K562 (cell line): ENCODE results near the gene H2BK1. TPM values are rescaled to one million over a fixed set of nuclear protein-coding genes. Genes with fewer than 3 reads are reported as not detected.

Experiments
- ATAC-seq: fragments of 200-7000 bp; cut with Tn5 transposase; 3 replicates; pipeline ENCODE4 v1.9.1; 2020; ENCODE audit warnings: moderate library complexity
- BruUV-seq: library from RNA; stranded (reverse); fragments of 400-500 nt; replicated peaks from 2 replicates; lab custom pipeline; 2021; lab: Mats Ljungman, UMichigan
- CTCF ChIA-PET: fragments of 300-600 bp; formaldehyde crosslinking; extraction: SDS; loops from one replicate; lab custom pipeline; 2021; ENCODE audit warnings: low intra/inter-chr PET ratio; lab: Yijun Ruan, JAX
- POLR2A ChIA-PET: fragments of 300-600, 350-650 bp; sonication (Branson Sonifier 250); formaldehyde crosslinking; extraction: SDS; loops from one replicate; lab custom pipeline; 2021; ENCODE audit warnings: antibody characterized with exemption, inconsistent platforms; lab: Yijun Ruan, JAX
- DNase-seq, 4 experiments: peaks; one replicate each; pipeline versions ENCODE4 v3.0.0 to v3.0.0-alpha.2; 2011 to 2018; ENCODE audit warnings: low spot score in 3 of 4, mixed read lengths in 3 of 4; ENCODE audit errors: extremely low read depth in 1 of 4
- FAIRE-seq: peaks from 2 replicates; lab custom pipeline; 2011; peaks lifted over from hg19 to GRCh38; lab: Jason Lieb, UNC
- H2AFZ ChIP-seq: 2 replicates; pipeline ENCODE4 v1.6.0; 2011; ENCODE audit warnings: low read depth, low read length, control low read depth, inconsistent platforms
- H3K27ac ChIP-seq: fragments of 200-600 bp; 3 replicates; pipeline ENCODE4 v1.8.0; 2011; ENCODE audit warnings: low read depth, mild to moderate bottlenecking, control low read depth, inconsistent platforms, low read length, moderate library complexity, mixed read lengths; ENCODE audit errors: extremely low read depth
- H3K27me3 ChIP-seq, 2 experiments: fragments of 300-600 bp in 1 of 2; 2 replicates in 1 of 2; 3 replicates in 1 of 2; pipeline versions ENCODE4 v1.6.0 to v1.8.0; 2011; ENCODE audit warnings: inconsistent platforms in 2 of 2, low read length in 2 of 2, mild to moderate bottlenecking in 1 of 2, mixed read lengths in 1 of 2, moderate library complexity in 1 of 2; ENCODE audit not compliant: control insufficient read depth in 2 of 2, insufficient read depth in 2 of 2
- H3K36me3 ChIP-seq: fragments of 300-600 bp; 3 replicates; pipeline ENCODE4 v1.8.0; 2011; ENCODE audit warnings: mild to moderate bottlenecking, low read length, inconsistent platforms; ENCODE audit not compliant: control insufficient read depth, insufficient read depth
- H3K4me1 ChIP-seq, 2 experiments: fragments of 200-600 bp in 1 of 2; replicated peaks in 1 of 2; 2 replicates in 1 of 2; 3 replicates in 1 of 2; pipeline versions ENCODE4 v1.5.1 to v1.8.0; 2011; ENCODE audit warnings: inconsistent platforms in 2 of 2, low read length in 2 of 2, mild to moderate bottlenecking in 1 of 2, mixed read lengths in 1 of 2, moderate library complexity in 1 of 2; ENCODE audit not compliant: control insufficient read depth in 2 of 2, insufficient read depth in 2 of 2
- H3K4me2 ChIP-seq: 2 replicates; pipeline ENCODE4 v1.6.1; 2011; ENCODE audit warnings: low read length, control low read depth, inconsistent platforms, mixed read lengths; ENCODE audit not compliant: insufficient read depth
- H3K4me3 ChIP-seq: fragments of 200-600 bp; sonication (generic), shearing (Covaris generic); 2 replicates; pipeline ENCODE4 v1.5.1; 2016; ENCODE audit warnings: control low read depth, inconsistent platforms
- H3K79me2 ChIP-seq: fragments of 200-600 bp; 3 replicates; pipeline ENCODE4 v1.8.0; 2011; ENCODE audit warnings: low read length, inconsistent platforms; ENCODE audit not compliant: control insufficient read depth, insufficient read depth
- H3K9ac ChIP-seq, 2 experiments: 2 replicates each; pipeline versions ENCODE4 v1.6.0 to v1.6.1; 2011; ENCODE audit warnings: low read depth in 2 of 2, low read length in 2 of 2, control low read depth in 1 of 2, inconsistent platforms in 1 of 2, mild to moderate bottlenecking in 1 of 2, mixed read lengths in 1 of 2; ENCODE audit not compliant: insufficient read depth in 1 of 2
- H3K9me1 ChIP-seq: one replicate; pipeline ENCODE4 v1.6.0; 2011; ENCODE audit warnings: inconsistent platforms, mild to moderate bottlenecking, low read length, moderate library complexity; ENCODE audit not compliant: control insufficient read depth, insufficient read depth
- H3K9me3 ChIP-seq: replicated peaks from 2 replicates; pipeline ENCODE4 v1.5.1; 2011; ENCODE audit warnings: low read depth, low read length, inconsistent platforms; ENCODE audit not compliant: control insufficient read depth, insufficient read depth
- H4K20me1 ChIP-seq: replicated peaks from 2 replicates; pipeline ENCODE4 v1.6.1; 2011; ENCODE audit warnings: low read length, inconsistent platforms, mixed read lengths; ENCODE audit not compliant: control insufficient read depth, insufficient read depth
- BRD4 ChIP-seq: fragments of 200-600 bp; sonication (generic); IDR thresholded peaks from 2 replicates; pipeline ENCODE4 v1.6.1; 2017; ENCODE audit warnings: inconsistent platforms
- KLF1 ChIP-seq: fragments of 450-650 bp; IDR thresholded peaks from 2 replicates; pipeline ENCODE4 v1.6.1; 2016; ENCODE audit warnings: missing genetic modification characterization, missing compliant biosample characterization
- MYC ChIP-seq, 2 experiments: fragments of 250-450 bp in 1 of 2; sonication (Bioruptor Pico) in 1 of 2; IDR thresholded peaks; 2 replicates each; pipeline versions ENCODE4 v1.5.1 to v1.6.1; 2012 to 2021; ENCODE audit warnings: low read depth in 2 of 2, borderline replicate concordance in 1 of 2, improper control_type of control experiment in 1 of 2, low read length in 1 of 2, mild to moderate bottlenecking in 1 of 2, moderate library complexity in 1 of 2
- PKNOX1 ChIP-seq: fragments of 450-650 bp; IDR thresholded peaks from 2 replicates; pipeline ENCODE4 v1.6.1; 2016
- SRSF3 ChIP-seq: fragments of 200-400 bp; formaldehyde crosslinking; IDR thresholded peaks from 2 replicates; pipeline ENCODE4 v1.6.1; 2016; ENCODE audit warnings: mild to moderate bottlenecking, low read length, moderate library complexity; ENCODE audit not compliant: insufficient read depth
- TBP ChIP-seq: optimal IDR thresholded peaks from 2 replicates; pipeline ENCODE3; 2011; ENCODE audit warnings: low read depth, low read length, improper control_type of control experiment
- ZC3H4 ChIP-seq: sonication (generic); formaldehyde crosslinking; IDR thresholded peaks from 2 replicates; pipeline ENCODE4 v1.9.0; 2021; ENCODE audit warnings: missing genetic modification reagents, borderline replicate concordance
- ZFX ChIP-seq: sonication (generic); formaldehyde crosslinking; IDR thresholded peaks from 2 replicates; pipeline ENCODE4 v1.8.0; 2022; ENCODE audit warnings: mild to moderate bottlenecking, missing genetic modification reagents, moderate library complexity
- ZNF197 ChIP-seq: fragments of 200-800 bp; sonication (Bioruptor generic); IDR thresholded peaks from 2 replicates; pipeline ENCODE4 v1.6.1; 2016; ENCODE audit warnings: low read depth, missing genetic modification characterization, missing compliant biosample characterization
- WGBS: fragments of 100-300 bp; shearing (Covaris generic); methylation state at CpG from one replicate; pipeline ENCODE4 v1.1.6; 2016; ENCODE audit warnings: low coverage, mixed read lengths; ENCODE audit not compliant: insufficient coverage; ENCODE audit errors: missing lambda C conversion rate; 5-methylcytosine and 5-hydroxymethylcytosine counted together
- in situ Hi-C: fragments of 300-500 bp; cut with MboI; formaldehyde crosslinking; loops from 4 replicates; pipeline ENCODE4 v1.15.0; 2018; ENCODE audit warnings: inconsistent platforms, mixed read lengths
- intact Hi-C: fragments of 100-400 bp; cut with micrococcal nuclease; formaldehyde crosslinking; loops from 2 replicates; pipeline ENCODE4 v1.14.2; 2022
- polyA plus RNA-seq, 8 experiments: library from polyadenylated mRNA; depleted of rRNA in 4 of 8; stranded (reverse) in 5 of 8; unstranded in 3 of 8; fragments of >200 nt; fragmentation: Nextera tagmentation in 2 of 8; fragmentation: Illumina TruSeq in 1 of 8; extraction: Ambion mirVana in 2 of 8; extraction: Trizol in 1 of 8; gene quantifications; 2 replicates each; pipeline versions ENCODE4 v1.2.1 to v1.2.3, GENCODE V29; 2011 to 2014; ENCODE audit warnings: inconsistent platforms in 1 of 8, missing spikeins in 1 of 8
- total RNA-seq, 7 experiments: library from RNA; depleted of rRNA in 6 of 7; stranded (reverse); fragments of >200 nt in 6 of 7; fragmentation: Illumina TruSeq in 2 of 7; extraction: Trizol in 2 of 7; gene quantifications; 2 replicates each; pipeline versions ENCODE4 v1.2.1 to v1.2.3, GENCODE V29; 2011 to 2021; ENCODE audit warnings: low replicate concordance in 1 of 7

H2BK1 gene
- total and polyA plus RNA-seq, 9 of the 15 experiments (the other 6 are each of a cell fraction or from before 2014, with no cell fraction given), result not detected

GRCh38 chr7:151194188-151194587 lies 16.1 kb downstream of the H2BK1 start:
- intact Hi-C loops (loop anchor here (5.0 kb wide), 1 partner anchor 48 kb away; no protein-coding TSS in a partner anchor), in situ Hi-C loops (no loop called here)
- Histone ChIP-seq H3K27me3 (peaks cover 79 to 92% of the 10 kb centered on the region in 2 experiments), H2AFZ (no peak overlapping the region), H3K9me1 (no peaks in the 10 kb centered on the region), H3K4me2 (no peak overlapping the region), H3K79me2 (no peaks in the 10 kb centered on the region), H3K9ac (peak overlapping the region in 1 of 2 experiments; percentile 1; a peak in 1 of 4 replicates), H3K9me3 (no peaks in the 10 kb centered on the region), H3K27ac (no peak overlapping the region), H3K4me3 (no peak overlapping the region), H4K20me1 (peaks cover 24% of the 10 kb centered on the region), H3K4me1 (peaks cover 0 to 3% of the 10 kb centered on the region in 2 experiments; a peak in 1 of 5 replicates), H3K36me3 (no peaks in the 10 kb centered on the region)
- WGBS, result under 1% methylated on average over 7 of the region's 7 CpGs
- FAIRE-seq (peak; percentile 26), DNase-seq (no peak), ATAC-seq (no peak)
- POLR2A ChIA-PET, result interaction anchor here (0.5 to 1.8 kb wide), 4 partner anchors 12 to 55 kb away, joined by 3 to 4 read pairs (median 4); no protein-coding TSS in a partner anchor
- CTCF ChIA-PET, result no interaction called here
- BruUV-seq, result no TSS peak
- TF ChIP-seq ZNF197 (CRISPR knock-in tag) (no peak), SRSF3 (no peak), ZFX (CRISPR knock-in tag) (no peak), PKNOX1 (peak; percentile 42), KLF1 (no peak), ZC3H4 (CRISPR knock-in tag) (no peak), MYC (IDR thresholded peaks at IDR 0.05; ENCODE audit: low read depth, low read length) (no peak), MYC (CRISPR knock-in tag; IDR thresholded peaks at IDR 0.05; ENCODE audit: borderline replicate concordance, low read depth) (no peak), TBP (no peak), BRD4 (no peak)
